H9 (cell line): ENCODE results near the gene GRB10. TPM values are rescaled to one million over a fixed set of nuclear protein-coding genes. Genes with fewer than 3 reads are reported as not detected.

Source experiments
- DNase-seq: peaks from one replicate; pipeline ENCODE4 v3.0.0-alpha.2; 2017
- H2AFZ ChIP-seq: one replicate; pipeline ENCODE4 v1.6.1; 2013; ENCODE audit warnings: mild to moderate bottlenecking, low read length, control low read depth, moderate library complexity
- H2AK5ac ChIP-seq: 2 replicates; pipeline ENCODE4 v1.6.1; 2013; ENCODE audit warnings: low read length, control low read depth, mixed read lengths; ENCODE audit not compliant: insufficient read length
- H2BK120ac ChIP-seq: one replicate; pipeline ENCODE4 v1.6.1; 2013; ENCODE audit warnings: low read depth, mild to moderate bottlenecking, low read length, control low read depth, inconsistent platforms; ENCODE audit not compliant: poor library complexity, severe bottlenecking
- H2BK12ac ChIP-seq: 2 replicates; pipeline ENCODE4 v1.6.1; 2013; ENCODE audit warnings: low read length, control low read depth, mixed read lengths, low read depth; ENCODE audit not compliant: insufficient read length
- H2BK15ac ChIP-seq: 2 replicates; pipeline ENCODE4 v1.6.1; 2013; ENCODE audit warnings: low read depth, low read length, control low read depth
- H2BK20ac ChIP-seq: one replicate; pipeline ENCODE4 v1.6.1; 2013; ENCODE audit warnings: low read depth, mild to moderate bottlenecking, low read length, control low read depth, inconsistent platforms; ENCODE audit not compliant: poor library complexity, severe bottlenecking
- H2BK5ac ChIP-seq: 2 replicates; pipeline ENCODE4 v1.6.1; 2013; ENCODE audit warnings: low read length, control low read depth, mixed read lengths; ENCODE audit not compliant: insufficient read length
- H3K14ac ChIP-seq: 2 replicates; pipeline ENCODE4 v1.6.1; 2013; ENCODE audit warnings: low read length, control low read depth; ENCODE audit not compliant: insufficient read depth
- H3K18ac ChIP-seq: 2 replicates; pipeline ENCODE4 v1.6.1; 2013; ENCODE audit warnings: low read depth, mild to moderate bottlenecking, mixed read lengths, low read length, control low read depth; ENCODE audit not compliant: insufficient read length
- H3K23ac ChIP-seq: 2 replicates; pipeline ENCODE4 v1.6.1; 2013; ENCODE audit warnings: low read length, control low read depth, mixed read lengths, low read depth; ENCODE audit not compliant: insufficient read length
- H3K23me2 ChIP-seq: 2 replicates; pipeline ENCODE4 v1.6.1; 2013; ENCODE audit warnings: low read depth, mild to moderate bottlenecking, mixed read lengths, low read length, control low read depth; ENCODE audit not compliant: insufficient read length, poor library complexity, severe bottlenecking
- H3K27ac ChIP-seq: 2 replicates; pipeline ENCODE4 v1.5.1; 2013; ENCODE audit warnings: low read length, control low read depth, mixed read lengths, low read depth; ENCODE audit not compliant: insufficient read length
- H3K27me3 ChIP-seq: 2 replicates; pipeline ENCODE4 v1.6.1; 2013; ENCODE audit warnings: low read length, control low read depth, inconsistent platforms; ENCODE audit not compliant: insufficient read depth
- H3K4ac ChIP-seq: 2 replicates; pipeline ENCODE4 v1.6.1; 2013; ENCODE audit warnings: low read depth, mild to moderate bottlenecking, control low read depth, inconsistent platforms, low read length, moderate library complexity
- H3K4me1 ChIP-seq: 2 replicates; pipeline ENCODE4 v1.6.1; 2013; ENCODE audit warnings: low read length, control low read depth, inconsistent platforms; ENCODE audit not compliant: insufficient read depth
- H3K4me2 ChIP-seq: 2 replicates; pipeline ENCODE4 v1.6.1; 2013; ENCODE audit warnings: low read length, control low read depth, mixed read lengths; ENCODE audit not compliant: insufficient read length, insufficient read depth
- H3K56ac ChIP-seq: 2 replicates; pipeline ENCODE4 v1.6.1; 2013; ENCODE audit warnings: low read depth, mild to moderate bottlenecking, mixed read lengths, low read length, control low read depth; ENCODE audit not compliant: insufficient read length
- H3K79me1 ChIP-seq: 2 replicates; pipeline ENCODE4 v1.6.1; 2013; ENCODE audit warnings: low read depth, mild to moderate bottlenecking, moderate library complexity, low read length, control low read depth, inconsistent platforms; ENCODE audit not compliant: insufficient read depth, poor library complexity, severe bottlenecking
- H3K79me2 ChIP-seq: 2 replicates; pipeline ENCODE4 v1.6.1; 2013; ENCODE audit warnings: low read length, control low read depth, inconsistent platforms; ENCODE audit not compliant: insufficient read depth
- H3K9ac ChIP-seq: 2 replicates; pipeline ENCODE4 v1.6.1; 2013; ENCODE audit warnings: low read length, control low read depth, mixed read lengths; ENCODE audit not compliant: insufficient read length; ENCODE audit errors: extremely low read depth
- H3K9me3 ChIP-seq: one replicate; pipeline ENCODE4 v1.6.1; 2013; ENCODE audit warnings: low read depth, low read length, inconsistent platforms; ENCODE audit not compliant: control insufficient read depth
- H3T11ph ChIP-seq: one replicate; pipeline ENCODE4 v1.6.1; 2013; ENCODE audit warnings: mild to moderate bottlenecking, low read length, control low read depth, inconsistent platforms
- H4K20me1 ChIP-seq: one replicate; pipeline ENCODE4 v1.6.1; 2013; ENCODE audit not compliant: control insufficient read depth, insufficient read length, insufficient read depth
- H4K5ac ChIP-seq: 2 replicates; pipeline ENCODE4 v1.6.1; 2013; ENCODE audit warnings: low read depth, mild to moderate bottlenecking, mixed read lengths, low read length, control low read depth; ENCODE audit not compliant: insufficient read length
- H4K8ac ChIP-seq: replicated peaks from 2 replicates; pipeline ENCODE4 v1.6.1; 2013; ENCODE audit warnings: low read length, control low read depth, mixed read lengths, low read depth; ENCODE audit not compliant: insufficient read length
- H4K91ac ChIP-seq: 2 replicates; pipeline ENCODE4 v1.6.1; 2013; ENCODE audit warnings: low read depth, mild to moderate bottlenecking, moderate library complexity, mixed read lengths, low read length, control low read depth; ENCODE audit not compliant: insufficient read length
- H3K27ac Mint-ChIP-seq, 3 experiments: 2 replicates in 2 of 3; 3 replicates in 1 of 3; pipeline ENCODE4 v1.8.0; 2020 to 2021; ENCODE audit warnings: mixed read lengths in 3 of 3, mild to moderate bottlenecking in 1 of 3, moderate library complexity in 1 of 3
- H3K27me3 Mint-ChIP-seq: 2 replicates; pipeline ENCODE4 v1.8.0; 2021; ENCODE audit warnings: low read depth, mild to moderate bottlenecking, moderate library complexity, mixed read lengths
- H3K36me3 Mint-ChIP-seq, 3 experiments: 2 replicates in 2 of 3; 3 replicates in 1 of 3; pipeline ENCODE4 v1.8.0; 2020 to 2021; ENCODE audit warnings: low read depth in 3 of 3, mixed read lengths in 3 of 3; ENCODE audit not compliant: insufficient read depth in 1 of 3
- H3K4me1 Mint-ChIP-seq, 2 experiments: 2 replicates each; pipeline ENCODE4 v1.8.0; 2020; ENCODE audit warnings: mixed read lengths in 2 of 2
- H3K4me3 Mint-ChIP-seq, 2 experiments: 2 replicates in 1 of 2; 3 replicates in 1 of 2; pipeline ENCODE4 v1.8.0; 2020 to 2021; ENCODE audit warnings: mild to moderate bottlenecking in 2 of 2, mixed read lengths in 2 of 2, moderate library complexity in 1 of 2
- H3K9me3 Mint-ChIP-seq, 2 experiments: 2 replicates in 1 of 2; 3 replicates in 1 of 2; pipeline ENCODE4 v1.8.0; 2020; ENCODE audit warnings: mild to moderate bottlenecking in 2 of 2, mixed read lengths in 2 of 2, moderate library complexity in 1 of 2
- CTCF ChIP-seq: fragments of 200-600 bp; sonication (generic); conservative IDR thresholded peaks from 3 replicates; pipeline ENCODE4 v1.8.0; 2021; ENCODE audit warnings: antibody characterized with exemption, mild to moderate bottlenecking
- WGBS: extraction: QIAGEN DNeasy Blood & Tissue Kit; methylation state at CpG from one replicate; pipeline ENCODE4 v1.1.7; 2013; ENCODE audit warnings: missing lambda C conversion rate, low lambda C conversion rate, mixed read lengths; ENCODE audit not compliant: insufficient read length; ENCODE audit errors: extremely low coverage; 5-methylcytosine and 5-hydroxymethylcytosine counted together
- total RNA-seq: library from RNA; stranded (reverse); gene quantifications from 2 replicates; pipeline ENCODE4 v1.2.1, GENCODE V29; 2021

GRB10 gene
- total RNA-seq, 1 experiment from 2014 or later: 108 TPM

GRCh38 chr7:50721160-50721559 lies 61.5 kb downstream of the GRB10 start:
- H3K14ac ChIP-seq: no peak overlapping the region; the same call in 1 of the 2 replicates
- no peak for DNase-seq
- no peak overlapping the region for H3K4ac ChIP-seq
- H3K56ac ChIP-seq: no peak overlapping the region
- H3K18ac ChIP-seq: no peak overlapping the region
- H2BK120ac ChIP-seq: no peak overlapping the region
- no peaks in the 10 kb centered on the region for H3K9me3 Mint-ChIP-seq
- H3K4me3 Mint-ChIP-seq: no peak overlapping the region
- H4K91ac ChIP-seq: no peak overlapping the region
- no peak overlapping the region for H2BK20ac ChIP-seq
- no peaks in the 10 kb centered on the region for H3K27me3 Mint-ChIP-seq
- H3K9me3 ChIP-seq: no peaks in the 10 kb centered on the region
- WGBS: no CpG with 5 or more reads among the region's 10 CpGs
- H3K23me2 ChIP-seq: no peaks in the 10 kb centered on the region
- no peak overlapping the region for H2BK5ac ChIP-seq
- H2AK5ac ChIP-seq: no peak overlapping the region
- peaks cover 34 to 37% of the 10 kb centered on the region in 2 experiments for H3K4me1 Mint-ChIP-seq
- peaks cover 15% of the 10 kb centered on the region for H3K79me1 ChIP-seq
- H3K36me3 Mint-ChIP-seq: peaks cover 0 to 14% (median 4%) of the 10 kb centered on the region in 3 experiments; a peak in 4 of 7 replicates
- no peak overlapping the region for H2AFZ ChIP-seq
- H4K5ac ChIP-seq: no peak overlapping the region
- no peak overlapping the region for H3K9ac ChIP-seq
- peak overlapping the region in 1 of 3 experiments; percentile 88; a peak in 2 of 7 replicates for H3K27ac Mint-ChIP-seq
- H3K4me1 ChIP-seq: no peaks in the 10 kb centered on the region
- H3K23ac ChIP-seq: no peak overlapping the region
- H3K27ac ChIP-seq: no peak overlapping the region
- no peaks in the 10 kb centered on the region for H3K27me3 ChIP-seq
- H3K79me2 ChIP-seq: peaks cover 18% of the 10 kb centered on the region; the same call in 1 of the 2 replicates
- H3T11ph ChIP-seq: no peak overlapping the region
- no peaks in the 10 kb centered on the region for H4K20me1 ChIP-seq
- no peak overlapping the region for H2BK12ac ChIP-seq
- no peak overlapping the region for H3K4me2 ChIP-seq
- H4K8ac ChIP-seq: no peak overlapping the region
- no peak overlapping the region for H2BK15ac ChIP-seq
- no peak for TF ChIP-seq CTCF
